Measurements from ENCODE around the gene GAST. TPM values are rescaled to one million over a fixed set of nuclear protein-coding genes. Genes with fewer than 3 reads are reported as not detected.

Gene GAST
- total and polyA plus RNA-seq, 8 donors = not detected

DNA sequence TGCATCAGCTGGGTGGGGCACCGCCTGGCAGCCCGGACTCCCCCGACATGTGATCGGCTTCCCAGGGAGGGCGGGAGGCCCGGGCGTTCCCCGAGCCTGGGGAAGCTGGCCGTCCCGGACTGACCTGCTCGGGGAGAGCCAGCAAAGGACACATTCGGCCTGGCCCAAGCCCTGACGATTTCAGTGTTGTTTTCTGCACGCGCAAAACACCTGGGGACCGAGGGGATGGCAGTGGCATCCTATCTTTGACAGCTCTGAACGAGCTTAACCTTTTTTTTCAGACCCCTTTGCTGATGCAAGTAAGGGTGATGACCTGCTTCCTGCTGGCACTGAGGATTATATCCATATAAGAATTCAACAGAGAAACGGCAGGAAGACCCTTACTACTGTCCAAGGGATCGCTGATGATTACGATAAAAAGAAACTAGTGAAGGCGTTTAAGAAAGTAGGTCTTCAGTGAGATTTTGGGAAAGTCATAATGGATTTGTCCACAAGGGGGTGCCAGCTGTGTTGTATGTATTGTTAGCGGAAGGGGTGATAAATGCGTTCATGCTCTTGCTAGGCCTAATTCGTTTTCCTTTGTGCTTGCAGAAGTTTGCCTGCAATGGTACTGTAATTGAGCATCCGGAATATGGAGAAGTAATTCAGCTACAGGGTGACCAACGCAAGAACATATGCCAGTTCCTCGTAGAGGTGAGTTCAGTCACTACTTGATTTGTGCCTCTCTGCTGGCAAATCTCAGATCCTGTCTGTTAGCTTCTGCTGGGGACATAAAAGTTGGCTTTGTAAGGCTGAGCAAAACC lies 22.4 kb upstream of the GAST start:
- peak in 1 of 4 donors; percentile 53 for DNase-seq
- no peaks in the 10 kb centered on the region for H3K9me3 ChIP-seq
- TF ChIP-seq, protein P1, sequence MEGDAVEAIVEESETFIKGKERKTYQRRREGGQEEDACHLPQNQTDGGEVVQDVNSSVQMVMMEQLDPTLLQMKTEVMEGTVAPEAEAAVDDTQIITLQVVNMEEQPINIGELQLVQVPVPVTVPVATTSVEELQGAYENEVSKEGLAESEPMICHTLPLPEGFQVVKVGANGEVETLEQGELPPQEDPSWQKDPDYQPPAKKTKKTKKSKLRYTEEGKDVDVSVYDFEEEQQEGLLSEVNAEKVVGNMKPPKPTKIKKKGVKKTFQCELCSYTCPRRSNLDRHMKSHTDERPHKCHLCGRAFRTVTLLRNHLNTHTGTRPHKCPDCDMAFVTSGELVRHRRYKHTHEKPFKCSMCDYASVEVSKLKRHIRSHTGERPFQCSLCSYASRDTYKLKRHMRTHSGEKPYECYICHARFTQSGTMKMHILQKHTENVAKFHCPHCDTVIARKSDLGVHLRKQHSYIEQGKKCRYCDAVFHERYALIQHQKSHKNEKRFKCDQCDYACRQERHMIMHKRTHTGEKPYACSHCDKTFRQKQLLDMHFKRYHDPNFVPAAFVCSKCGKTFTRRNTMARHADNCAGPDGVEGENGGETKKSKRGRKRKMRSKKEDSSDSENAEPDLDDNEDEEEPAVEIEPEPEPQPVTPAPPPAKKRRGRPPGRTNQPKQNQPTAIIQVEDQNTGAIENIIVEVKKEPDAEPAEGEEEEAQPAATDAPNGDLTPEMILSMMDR (IDR thresholded peaks at IDR 0.05) = peak; percentile 40 to 49
- no peak for ATAC-seq
- intact Hi-C loops (cut with DNase I) = no loop called here
- peak overlapping the region; percentile 100 for H3K27ac ChIP-seq
- H3K36me3 ChIP-seq = peaks cover 17 to 54% of the 10 kb centered on the region in 2 donors
- peaks cover 17 to 42% of the 10 kb centered on the region in 2 donors for H3K4me1 ChIP-seq
- no peaks in the 10 kb centered on the region for H3K27me3 ChIP-seq
- peak overlapping the region; percentile 78 to 80 for H3K4me3 ChIP-seq

DNA sequence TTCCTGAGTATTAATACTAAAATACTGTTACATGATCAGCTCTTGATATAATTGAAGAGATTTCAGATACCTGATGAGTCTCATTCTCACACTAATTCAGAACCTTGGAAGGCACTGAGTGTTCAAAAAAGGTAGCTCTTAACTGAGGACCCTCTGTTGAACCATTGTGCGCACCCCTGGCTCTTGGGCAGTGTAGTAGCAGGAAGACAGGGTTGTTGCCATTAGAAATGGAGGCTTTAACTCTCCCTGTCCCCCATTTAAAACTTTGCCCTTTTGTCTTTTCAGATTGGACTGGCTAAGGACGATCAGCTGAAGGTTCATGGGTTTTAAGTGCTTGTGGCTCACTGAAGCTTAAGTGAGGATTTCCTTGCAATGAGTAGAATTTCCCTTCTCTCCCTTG lies 21.6 kb upstream of the GAST start:
- H3K4me1 ChIP-seq = peaks cover 18 to 45% of the 10 kb centered on the region in 2 donors
- no peaks in the 10 kb centered on the region for H3K9me3 ChIP-seq
- TF ChIP-seq, protein P1 (IDR thresholded peaks at IDR 0.05) = no peak
- intact Hi-C loops (cut with DNase I) = no loop called here
- DNase-seq = no peak
- H3K4me3 ChIP-seq = peak overlapping the region; percentile 78 to 80
- peak overlapping the region; percentile 100 for H3K27ac ChIP-seq
- H3K27me3 ChIP-seq = no peaks in the 10 kb centered on the region
- no peak for ATAC-seq
- H3K36me3 ChIP-seq = peaks cover 17 to 62% of the 10 kb centered on the region in 2 donors

DNA sequence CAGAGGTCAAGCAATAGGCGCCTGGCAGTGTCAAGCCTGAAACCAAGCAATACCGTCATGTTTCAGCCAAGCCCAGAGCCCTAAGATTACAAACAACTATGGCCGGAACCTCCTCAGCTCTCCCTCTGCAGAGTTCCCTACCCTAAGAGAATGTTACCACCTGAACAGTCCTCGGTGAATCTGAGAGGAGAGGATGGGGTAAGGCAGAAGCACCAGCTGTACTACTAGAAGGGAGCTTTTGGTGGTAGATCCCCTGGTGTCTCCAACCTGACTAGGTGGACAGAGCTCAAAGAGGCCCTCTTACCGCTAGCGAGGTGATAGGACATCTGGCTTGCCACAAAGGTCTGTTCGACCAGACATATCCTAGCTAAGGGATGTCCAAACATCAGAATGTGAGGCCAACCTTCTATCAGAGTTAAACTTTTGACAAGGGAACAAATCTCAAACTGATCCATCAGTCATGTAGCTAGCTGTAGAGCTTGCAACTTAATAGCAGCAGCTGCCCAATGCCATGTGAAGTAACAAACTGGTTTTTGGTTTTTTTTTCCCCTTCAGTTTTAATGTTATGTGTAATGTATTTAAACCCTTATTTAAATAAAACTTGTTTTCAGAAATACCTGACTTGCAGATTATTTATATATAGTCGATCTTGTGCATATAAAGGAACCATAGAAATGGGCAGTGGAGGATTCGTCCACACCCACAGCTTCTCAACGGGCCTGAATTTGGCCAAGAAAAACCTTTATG lies 20.9 kb upstream of the GAST start:
- ATAC-seq (no peak), DNase-seq (no peak)
- TF ChIP-seq, protein P1 (IDR thresholded peaks at IDR 0.05) = no peak
- H3K36me3 ChIP-seq = peaks cover 17 to 63% of the 10 kb centered on the region in 2 donors
- H3K4me1 ChIP-seq = peaks cover 22 to 52% of the 10 kb centered on the region in 2 donors
- no peaks in the 10 kb centered on the region for H3K9me3 ChIP-seq
- intact Hi-C loops (cut with DNase I) = no loop called here
- peak overlapping the region in 1 of 2 donors; percentile 9 for H3K27ac ChIP-seq
- peak overlapping the region in 1 of 2 donors; percentile 78 for H3K4me3 ChIP-seq
- no peaks in the 10 kb centered on the region for H3K27me3 ChIP-seq

DNA sequence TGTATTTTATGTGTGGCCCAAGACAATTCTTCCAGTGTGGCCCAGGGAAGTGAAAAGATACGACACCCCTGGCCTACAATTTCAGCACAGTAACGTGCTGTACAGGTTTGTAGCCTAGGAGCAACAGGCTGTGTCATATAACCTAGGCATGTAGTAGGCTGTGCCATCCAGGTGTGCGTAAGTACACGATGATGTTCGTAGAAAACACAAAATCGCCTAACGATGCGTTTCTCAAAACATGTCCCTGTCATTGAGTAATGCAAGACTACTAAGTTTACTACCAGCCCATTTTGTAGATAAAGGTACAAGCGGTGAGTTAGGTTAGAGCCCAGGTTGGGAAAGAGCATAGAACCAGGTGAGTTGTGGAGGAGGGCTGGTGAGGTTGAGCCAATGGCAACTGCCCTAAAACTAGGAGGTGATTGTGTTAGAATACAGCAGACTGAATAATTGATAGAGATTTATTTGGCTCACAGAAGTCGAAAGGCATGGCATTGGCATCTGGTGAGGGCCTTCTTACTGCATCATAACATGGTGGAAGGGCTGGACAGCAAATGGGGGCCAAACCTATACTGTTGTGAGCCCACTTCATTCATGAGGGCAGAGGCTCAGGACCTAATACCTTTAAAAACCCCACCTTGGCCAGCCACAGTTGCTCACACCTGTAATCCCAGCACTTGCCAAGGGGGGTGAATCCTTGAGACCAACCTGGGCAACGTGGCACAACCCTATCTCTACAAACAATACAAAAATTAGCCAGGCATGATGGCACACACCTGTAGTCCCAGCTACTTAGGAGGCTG lies 19.2 kb upstream of the GAST start:
- DNase-seq = no peak
- TF ChIP-seq, protein P1 (IDR thresholded peaks at IDR 0.05) = no peak
- Histone ChIP-seq H3K36me3 (peaks cover 17 to 63% of the 10 kb centered on the region in 2 donors), H3K9me3 (no peaks in the 10 kb centered on the region), H3K4me1 (peaks cover 22 to 61% of the 10 kb centered on the region in 2 donors), H3K27ac (peak overlapping the region in 1 of 2 donors; percentile 2), H3K27me3 (no peaks in the 10 kb centered on the region), H3K4me3 (no peak overlapping the region)
- intact Hi-C loops (cut with DNase I) = no loop called here
- ATAC-seq = no peak

All from left lung (tissue), 10 donors.